Activated CD4-positive, alpha-beta memory T cell treated with anti-CD3 and anti-CD28 coated beads, Interleukin-2, amount 10 ng/mL, durations not matched to agents 7 days and 5 days (primary cell): ENCODE data around the gene ZNF235. TPM values are rescaled to one million over a fixed set of nuclear protein-coding genes. Genes with fewer than 3 reads are reported as not detected.
"Not testable (repeated sequence)": the region's sequence is repeated elsewhere in the genome, so short reads cannot be mapped to it uniquely, and the experiment has no call there.

ENCODE experiments used
- CTCF ChIA-PET: fragments of 350-600 bp; sonication (Branson Sonifier 250); formaldehyde crosslinking; loops from one replicate; lab custom pipeline; 2021; ENCODE audit warnings: antibody characterized with exemption, inconsistent platforms; lab: Charles Lee
- POLR2A ChIA-PET: fragments of 350-600 bp; sonication (Branson Sonifier 250); formaldehyde crosslinking; loops from one replicate; lab custom pipeline; 2021; ENCODE audit warnings: antibody characterized with exemption; lab: Charles Lee
- DNase-seq: peaks from one replicate; pipeline ENCODE4 v3.0.0-alpha.2; 2020
- H3K27ac Mint-ChIP-seq: one replicate; pipeline ENCODE4 v1.8.0; 2021; ENCODE audit warnings: mild to moderate bottlenecking, mixed read lengths
- H3K27me3 Mint-ChIP-seq: one replicate; pipeline ENCODE4 v1.8.0; 2021; ENCODE audit warnings: mixed read lengths
- H3K36me3 Mint-ChIP-seq: one replicate; pipeline ENCODE4 v1.8.0; 2021; ENCODE audit warnings: low read depth, mixed read lengths
- H3K4me1 Mint-ChIP-seq: one replicate; pipeline ENCODE4 v1.8.0; 2021; ENCODE audit warnings: mixed read lengths
- H3K4me3 Mint-ChIP-seq: one replicate; pipeline ENCODE4 v1.8.0; 2021; ENCODE audit warnings: mild to moderate bottlenecking, mixed read lengths
- H3K9me3 Mint-ChIP-seq: one replicate; pipeline ENCODE4 v1.8.0; 2021; ENCODE audit warnings: mixed read lengths
- total RNA-seq, 2 experiments: library from RNA; stranded (reverse); gene quantifications; one replicate each; pipeline ENCODE4 v1.2.3, GENCODE V29; 2021

Gene ZNF235
- total RNA-seq, 2 experiments from 2014 or later, result 5.2 to 5.9 TPM

- H3K9me3 Mint-ChIP-seq, result peaks cover 77% of the 10 kb centered on the region
- H3K4me1 Mint-ChIP-seq, H3K4me3 Mint-ChIP-seq, H3K27ac Mint-ChIP-seq, POLR2A ChIA-PET, CTCF ChIA-PET, H3K27me3 Mint-ChIP-seq, DNase-seq: not testable (repeated sequence)
- peaks cover 17% of the 10 kb centered on the region for H3K36me3 Mint-ChIP-seq
Observed at GRCh38 chr19:44252332-44252731, 52.5 kb downstream of the ZNF235 start.

- ChIA-PET CTCF (interaction anchor here (0.9 kb wide), 1 partner anchor 29 kb away, joined by 3 read pairs; no protein-coding TSS in a partner anchor), POLR2A (no interaction called here)
- Mint-ChIP-seq H3K27me3 (no peaks in the 10 kb centered on the region), H3K36me3 (peaks cover 74% of the 10 kb centered on the region), H3K4me3 (no peak overlapping the region), H3K4me1 (no peaks in the 10 kb centered on the region), H3K9me3 (peaks cover 54% of the 10 kb centered on the region), H3K27ac (no peak overlapping the region)
- DNase-seq, result no peak
Observed at GRCh38 chr19:44236384-44236783, 68.4 kb downstream of the ZNF235 start.

Other genes starting within 250 kb of the ZNF235 start
- 1 to 10 TPM; 1.6 to 1.8 TPM for gene ZNF284, start 232.9 kb downstream of the ZNF235 start, total RNA-seq
- 10 to 100 TPM; 35.4 to 37.8 TPM for gene ZNF224, start 210.7 kb downstream of the ZNF235 start, total RNA-seq
- 1 to 10 TPM; 4.5 to 4.7 TPM for gene ZNF225, start 191.6 kb downstream of the ZNF235 start, total RNA-seq
- gene ZNF234, start 163.5 kb downstream of the ZNF235 start, total RNA-seq, result 10 to 100 TPM; 10.3 to 12.6 TPM
- gene ZNF226, start 139.9 kb downstream of the ZNF235 start, total RNA-seq, result 10 to 100 TPM; 17.4 to 18.0 TPM
- 10 to 100 TPM; 26.9 to 27.9 TPM for gene ZNF227, start 92.5 kb downstream of the ZNF235 start, total RNA-seq
- under 1 TPM; 0.08 to 0.33 TPM for gene ZNF233, start 45.1 kb downstream of the ZNF235 start, total RNA-seq
- gene ZNF112, start 51.7 kb upstream of the ZNF235 start, total RNA-seq, result not detected
- gene ZNF285, start 96.6 kb upstream of the ZNF235 start, total RNA-seq, result under 1 TPM; 0.48 to 0.60 TPM
- gene ZNF229, start 143.4 kb upstream of the ZNF235 start, total RNA-seq, result under 1 TPM; 0.05 to 0.55 TPM
- gene ZNF180, start 195.5 kb upstream of the ZNF235 start, total RNA-seq, result 10 to 100 TPM in 1 of 2 experiments, 1 to 10 TPM in 1; 9.7 to 11.0 TPM
- not detected for gene CEACAM20, start 224.7 kb upstream of the ZNF235 start, total RNA-seq